Stimulated activated CD4-positive, alpha-beta T cell treated with anti-CD3 and anti-CD28 coated beads, Interleukin-12 subunit alpha, Interleukin-12 subunit beta, amount 100 ng/mL, for 48 hours (primary cell): ENCODE results near the gene SUCNR1.
"Not testable (repeated sequence)": the region's sequence is repeated elsewhere in the genome, so short reads cannot be mapped to it uniquely, and the experiment has no call there.

Source experiments
- DNase-seq, 3 donors: peaks; one replicate each; pipeline ENCODE4 v3.0.0-alpha.2; 2020; ENCODE audit warnings: low read depth in 2 of 3, low spot score in 1 of 3

Gene SUCNR1

GRCh38 chr3:151900884-151901643 lies 27.6 kb downstream of the SUCNR1 start:
- no peak for DNase-seq

- DNase-seq, result no peak
These were observed 28.3 kb downstream of the SUCNR1 start for GRCh38 chr3:151901644-151902285.

DNA sequence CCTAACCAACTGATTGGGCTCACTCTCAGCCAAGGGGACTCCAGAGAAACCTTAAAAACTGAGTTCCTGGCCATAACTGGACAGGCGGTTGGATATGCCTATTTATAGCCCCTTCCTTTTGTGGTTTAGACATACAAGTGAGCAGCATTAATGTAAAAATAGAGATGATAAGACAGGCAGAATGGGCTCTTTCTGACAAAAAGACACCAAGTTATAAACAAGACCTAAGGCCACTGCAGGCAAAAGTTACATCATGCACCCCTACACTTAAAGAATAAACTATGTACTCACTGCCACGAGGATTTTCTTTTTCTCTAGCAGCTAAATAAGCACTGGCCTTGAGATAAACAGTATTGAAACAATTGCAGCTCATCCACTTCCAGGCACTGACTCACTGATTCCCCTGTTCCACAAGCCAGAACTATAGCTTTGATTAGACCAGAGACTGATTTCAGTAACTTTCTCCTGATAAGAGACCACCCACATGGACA lies 30.1 kb downstream of the SUCNR1 start:
- DNase-seq, result no peak

GRCh38 chr3:151905647-151906046 lies 32.2 kb downstream of the SUCNR1 start:
- no peak for DNase-seq

- no peak for DNase-seq
These were observed 33.3 kb downstream of the SUCNR1 start for GRCh38 chr3:151906751-151907150.

DNA sequence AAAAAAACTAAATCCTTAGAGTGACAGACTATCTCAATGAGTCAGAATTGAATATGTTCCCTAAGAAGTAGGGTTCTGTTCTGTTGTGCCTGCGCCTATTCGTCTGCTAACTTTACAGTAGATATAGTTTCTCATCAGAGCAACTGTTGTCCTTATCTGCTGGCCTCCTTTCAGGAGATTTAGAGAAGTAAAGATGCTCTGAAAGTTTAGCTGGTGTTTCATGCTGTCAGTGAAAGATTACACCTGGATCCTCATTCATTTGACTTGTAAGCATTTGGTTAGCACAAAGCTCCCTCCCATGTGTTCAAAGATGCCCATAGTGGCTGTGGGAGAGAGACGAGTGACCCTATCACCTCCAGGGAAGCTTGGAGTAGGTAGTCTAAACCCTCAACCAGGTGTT lies 35.0 kb downstream of the SUCNR1 start:
- no peak for DNase-seq

DNA sequence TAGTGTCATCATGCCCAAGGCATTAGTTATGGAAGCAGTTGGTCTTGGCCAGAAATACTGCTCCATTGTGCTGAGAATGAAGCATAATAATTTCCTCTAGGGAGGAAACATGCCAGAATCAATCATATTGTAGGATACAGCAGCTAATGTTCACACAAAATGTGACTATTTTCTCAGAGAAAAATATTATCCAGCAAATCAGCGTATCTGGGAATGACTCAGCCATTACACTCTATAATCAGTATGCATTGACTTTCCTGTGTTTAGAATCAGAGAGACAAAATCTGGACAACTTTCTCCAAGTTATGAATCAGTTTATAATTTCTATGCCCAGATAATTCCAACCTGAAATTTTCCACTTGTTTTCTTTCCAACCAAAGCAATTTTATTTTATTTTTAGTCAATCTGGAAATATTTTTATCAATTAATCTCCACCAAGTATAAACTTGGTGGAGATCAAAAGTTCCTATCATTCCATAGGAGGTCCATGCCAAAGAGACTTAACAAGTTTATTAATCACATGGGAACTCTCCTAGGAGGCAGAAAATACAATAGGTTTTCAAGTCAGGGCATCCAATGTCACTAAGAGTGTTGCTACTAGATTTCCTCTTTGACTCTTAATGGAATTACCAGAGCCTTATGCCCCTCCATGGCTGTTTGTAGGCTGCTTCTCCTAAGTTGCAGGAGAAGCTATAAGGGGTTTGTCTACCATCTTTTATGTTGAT lies 36.4 kb downstream of the SUCNR1 start:
- DNase-seq, result no peak

GRCh38 chr3:151911462-151911861 lies 38.0 kb downstream of the SUCNR1 start:
- no peak for DNase-seq

- no peak for DNase-seq
These were observed 38.6 kb downstream of the SUCNR1 start for GRCh38 chr3:151912028-151912427.

- no peak for DNase-seq
These were observed 43.3 kb downstream of the SUCNR1 start for GRCh38 chr3:151916781-151917180.

DNA sequence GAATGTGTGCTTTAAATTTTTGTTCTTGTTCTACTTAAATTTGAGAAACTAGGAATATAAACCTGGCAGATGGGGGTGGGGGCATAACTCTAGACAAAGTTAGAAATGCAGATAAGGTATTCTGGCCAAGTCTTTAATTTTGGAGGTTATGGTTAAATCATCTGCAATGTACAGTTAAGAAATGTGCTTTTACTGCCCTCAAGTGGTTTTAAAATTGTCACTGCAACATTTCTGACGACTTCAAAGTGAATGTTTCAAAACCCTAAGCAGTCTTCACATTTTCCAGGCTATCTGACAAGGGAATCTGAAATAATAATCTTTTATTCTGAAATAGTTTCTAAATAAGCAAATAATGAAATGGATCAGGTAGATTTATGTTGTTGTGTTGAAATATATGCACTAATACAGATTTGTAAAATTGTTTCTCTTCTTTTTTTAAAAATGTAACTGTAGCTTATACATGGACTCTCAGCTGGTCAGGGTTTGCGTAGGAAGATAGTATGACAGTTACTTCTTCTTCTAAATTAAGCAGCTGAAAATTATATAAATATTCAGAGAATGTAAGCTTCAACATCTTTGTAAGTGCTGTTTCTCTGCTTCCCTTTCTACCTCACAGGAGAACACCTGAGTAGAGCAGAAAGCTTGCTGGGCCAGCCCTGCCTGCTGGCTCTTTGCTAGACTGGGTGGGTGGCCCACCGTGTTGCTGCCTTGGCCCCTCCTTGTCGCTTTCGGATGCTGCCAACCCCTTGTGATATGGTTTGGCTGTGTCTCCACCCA lies 45.0 kb downstream of the SUCNR1 start:
- DNase-seq, result no peak

DNA sequence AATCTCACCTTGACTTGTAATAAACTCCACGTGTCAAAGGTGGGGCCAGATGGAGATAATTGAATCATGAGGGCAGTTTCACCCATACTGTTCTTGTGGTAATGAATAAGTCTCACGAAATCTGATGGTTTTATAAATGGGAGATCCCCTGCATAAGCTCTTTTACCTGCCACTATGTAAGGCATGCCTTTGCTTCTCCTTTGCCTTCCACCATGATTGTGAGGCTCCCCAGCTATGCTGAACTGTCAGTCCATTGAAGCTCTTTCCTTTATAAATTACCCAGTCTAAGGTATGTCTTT lies 45.5 kb downstream of the SUCNR1 start:
- DNase-seq, result no peak

- no peak for DNase-seq
These were observed 46.0 kb downstream of the SUCNR1 start for GRCh38 chr3:151919446-151919845.

- no peak for DNase-seq
These were observed 50.5 kb downstream of the SUCNR1 start for GRCh38 chr3:151923901-151924300.

- DNase-seq, result no peak
These were observed 51.3 kb downstream of the SUCNR1 start for GRCh38 chr3:151924753-151925152.

GRCh38 chr3:151925419-151925818 lies 52.0 kb downstream of the SUCNR1 start:
- no peak for DNase-seq

DNA sequence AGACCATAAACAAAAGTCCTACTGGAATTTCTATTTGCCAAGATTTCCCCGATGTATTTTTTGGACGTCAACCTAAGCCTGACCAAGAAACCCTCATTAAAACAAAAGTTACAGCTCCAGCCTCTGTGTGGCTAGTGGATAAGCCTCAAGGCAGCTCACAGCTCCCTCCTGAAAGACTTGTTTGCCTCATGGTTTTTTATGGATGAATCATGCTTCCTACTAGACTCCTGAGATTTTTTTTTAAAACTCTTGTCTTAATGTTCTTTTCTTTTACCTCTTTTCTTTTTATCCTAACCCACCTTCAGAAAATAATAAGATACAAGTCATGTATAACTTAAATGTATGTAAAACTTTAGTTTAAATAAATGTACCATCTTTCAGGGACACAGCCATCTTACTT lies 52.4 kb downstream of the SUCNR1 start:
- no peak for DNase-seq

DNA sequence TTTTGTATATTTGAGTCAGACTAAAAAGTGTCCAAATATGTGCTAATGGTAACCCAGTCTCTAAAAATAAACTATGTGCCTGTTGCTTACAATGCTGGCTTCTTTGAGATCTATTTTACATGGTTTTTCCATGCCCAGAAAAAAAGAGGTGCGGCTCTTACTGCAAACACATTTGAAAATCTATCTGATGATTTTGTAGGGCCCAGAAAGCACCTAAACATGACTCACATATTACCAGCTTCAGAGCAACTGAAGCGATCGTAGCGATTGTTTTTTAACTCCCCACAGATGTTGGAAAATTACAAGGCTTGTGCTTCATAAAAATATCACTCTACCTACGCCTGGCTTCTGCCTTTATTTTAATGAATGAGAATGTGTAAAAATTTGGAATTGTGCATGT lies 53.5 kb downstream of the SUCNR1 start:
- DNase-seq, result no peak

DNA sequence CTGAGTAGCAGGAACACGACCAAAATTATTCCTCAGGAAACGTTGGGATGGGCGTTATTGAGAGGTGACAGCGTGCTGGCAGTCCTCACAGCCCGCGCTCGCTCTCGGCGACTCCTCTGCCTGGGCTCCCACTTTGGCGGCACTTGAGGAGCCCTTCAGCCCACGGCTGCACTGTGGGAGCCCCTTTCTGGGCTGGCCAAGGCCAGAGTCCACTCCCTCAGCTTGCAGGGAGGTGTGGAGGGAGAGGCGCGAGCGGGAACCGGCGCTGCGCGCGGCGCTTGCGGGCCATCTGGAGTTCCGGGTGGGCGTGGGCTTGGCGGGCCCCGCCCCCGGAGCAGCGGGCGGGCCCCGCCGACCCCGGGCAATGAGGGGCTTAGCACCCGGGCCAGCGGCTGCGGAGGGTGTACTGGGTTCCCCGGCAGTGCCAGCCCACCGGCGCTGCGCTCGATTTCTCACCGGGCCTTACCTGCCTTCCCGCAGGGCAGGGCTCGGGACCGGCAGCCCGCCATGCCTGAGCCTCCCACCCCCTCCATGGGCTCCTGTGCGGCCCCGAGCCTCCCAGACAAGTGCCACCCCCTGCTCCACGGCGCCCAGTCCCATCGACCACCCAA lies 54.6 kb downstream of the SUCNR1 start:
- not testable (repeated sequence) for DNase-seq

DNA sequence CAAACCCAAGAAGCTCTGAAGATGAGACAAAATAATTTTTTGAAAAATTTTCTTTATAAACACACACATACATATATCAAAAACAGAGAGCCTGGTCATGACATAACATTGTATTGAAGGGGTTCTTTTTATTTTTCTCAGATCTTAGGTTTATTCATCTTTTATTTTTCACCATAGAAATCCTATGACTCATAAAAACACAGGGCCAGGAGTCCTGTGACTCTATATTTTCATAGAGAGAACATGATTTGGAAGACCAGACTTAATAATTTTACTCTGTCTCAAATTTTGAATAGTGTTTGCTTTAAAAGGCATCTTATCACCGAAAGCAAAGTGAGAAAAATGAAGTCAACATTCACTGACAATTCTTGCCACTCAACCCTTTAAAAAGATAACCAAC lies 57.7 kb downstream of the SUCNR1 start:
- no peak for DNase-seq

- no peak for DNase-seq
These were observed 59.9 kb downstream of the SUCNR1 start for GRCh38 chr3:151933234-151933853.
